IPS-18a (cell line): ENCODE data around the gene SEC61A1.

ENCODE experiments used
- H3K27ac ChIP-seq: one replicate; pipeline ENCODE4 v1.5.1; 2013; ENCODE audit warnings: low read length
- H3K27me3 ChIP-seq: one replicate; pipeline ENCODE4 v1.6.1; 2013; ENCODE audit warnings: mild to moderate bottlenecking, low read length; ENCODE audit not compliant: control insufficient read depth, insufficient read depth
- H3K36me3 ChIP-seq: one replicate; pipeline ENCODE4 v1.6.1; 2013; ENCODE audit warnings: low read depth, low read length; ENCODE audit not compliant: control insufficient read depth
- H3K4me1 ChIP-seq: one replicate; pipeline ENCODE4 v1.6.1; 2013; ENCODE audit warnings: low read depth, low read length; ENCODE audit not compliant: control insufficient read depth
- H3K4me3 ChIP-seq: one replicate; pipeline ENCODE4 v1.5.1; 2013; ENCODE audit warnings: low read length
- H3K9ac ChIP-seq: one replicate; pipeline ENCODE4 v1.6.1; 2013; ENCODE audit warnings: mild to moderate bottlenecking, low read length, moderate library complexity
- H3K9me3 ChIP-seq: one replicate; pipeline ENCODE4 v1.6.1; 2013; ENCODE audit warnings: low read depth, low read length; ENCODE audit not compliant: control insufficient read depth

SEC61A1 gene

DNA sequence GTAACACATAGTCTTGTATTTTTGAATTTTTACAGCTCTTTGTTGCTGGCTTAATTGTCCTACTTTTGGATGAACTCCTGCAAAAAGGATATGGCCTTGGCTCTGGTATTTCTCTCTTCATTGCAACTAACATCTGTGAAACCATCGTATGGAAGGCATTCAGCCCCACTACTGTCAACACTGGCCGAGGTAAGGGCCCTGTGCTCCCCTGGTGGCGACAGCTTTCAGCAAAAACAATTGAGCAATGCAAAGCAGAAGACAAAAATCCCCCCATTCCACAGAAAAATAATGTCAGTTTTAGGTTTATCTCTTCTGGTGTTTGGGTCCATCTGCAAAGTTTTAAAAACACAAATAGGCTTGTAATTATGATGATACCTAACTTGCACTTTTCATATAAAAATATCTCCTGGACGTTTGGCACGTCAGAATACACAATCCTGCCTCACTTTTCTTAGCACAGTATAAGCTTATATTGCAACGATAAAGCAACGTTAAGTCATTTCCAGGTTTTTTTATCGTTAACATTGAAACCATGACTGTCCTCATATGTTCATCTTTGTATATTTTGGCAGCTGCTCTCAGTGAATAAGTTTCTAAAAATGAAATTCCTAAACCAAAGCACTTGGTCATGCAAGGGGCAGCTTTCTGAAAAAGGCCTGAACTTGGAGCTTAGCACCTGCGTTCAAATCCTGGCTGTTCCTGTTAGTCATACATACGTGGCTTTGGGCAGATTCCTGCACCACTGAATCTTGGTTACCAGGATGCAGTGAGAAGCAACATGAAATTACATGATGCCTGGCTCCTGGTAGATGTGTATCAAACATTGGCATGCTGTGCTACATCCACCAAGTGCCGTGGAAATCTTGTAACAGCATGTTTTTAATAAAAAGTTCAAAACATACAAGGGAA is 8.5 kb downstream of the SEC61A1 start:
- peaks cover 84% of the 10 kb centered on the region for H3K36me3 ChIP-seq
- H3K9ac ChIP-seq = no peak overlapping the region
- no peaks in the 10 kb centered on the region for H3K9me3 ChIP-seq
- no peaks in the 10 kb centered on the region for H3K27me3 ChIP-seq
- no peaks in the 10 kb centered on the region for H3K4me1 ChIP-seq
- H3K27ac ChIP-seq = no peak overlapping the region
- no peak overlapping the region for H3K4me3 ChIP-seq

DNA sequence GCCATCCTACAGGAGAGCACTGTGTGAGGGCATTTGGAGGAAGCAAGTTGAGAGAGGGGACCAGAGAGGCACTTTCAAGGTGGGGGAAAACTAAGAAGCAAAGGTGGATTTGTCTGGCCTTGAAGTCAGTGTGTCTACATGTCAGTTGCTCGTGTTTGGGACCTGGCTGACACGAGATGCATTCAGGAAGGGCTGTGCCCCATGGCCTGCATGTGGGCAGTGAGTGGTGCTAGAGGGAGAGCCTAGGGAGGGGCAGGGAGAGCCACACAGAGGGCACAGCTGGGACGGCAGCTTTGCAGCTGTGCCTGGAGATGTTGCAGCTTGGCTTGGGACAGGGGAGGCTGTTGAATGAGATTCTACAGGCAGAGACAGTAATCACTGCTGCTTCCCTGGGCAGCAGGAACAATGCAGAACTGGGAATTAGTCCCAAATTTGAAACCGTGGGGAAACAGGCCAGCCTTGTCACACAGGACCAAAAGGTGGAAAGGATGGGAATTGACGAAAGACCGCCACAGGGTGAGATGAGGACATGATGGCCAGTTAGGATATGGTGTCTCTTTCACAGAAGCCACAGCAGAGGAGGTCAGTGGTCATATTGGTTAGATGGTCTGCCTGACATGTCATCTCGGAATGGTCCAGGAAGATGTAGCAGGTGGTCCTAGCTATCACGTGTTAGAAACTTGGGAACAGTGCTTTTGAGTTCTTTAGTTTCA is 10.0 kb downstream of the SEC61A1 start:
- Histone ChIP-seq H3K9me3 (no peaks in the 10 kb centered on the region), H3K27ac (no peak overlapping the region), H3K9ac (no peak overlapping the region), H3K36me3 (peaks cover 85% of the 10 kb centered on the region), H3K27me3 (no peaks in the 10 kb centered on the region), H3K4me3 (no peak overlapping the region), H3K4me1 (no peaks in the 10 kb centered on the region)

DNA sequence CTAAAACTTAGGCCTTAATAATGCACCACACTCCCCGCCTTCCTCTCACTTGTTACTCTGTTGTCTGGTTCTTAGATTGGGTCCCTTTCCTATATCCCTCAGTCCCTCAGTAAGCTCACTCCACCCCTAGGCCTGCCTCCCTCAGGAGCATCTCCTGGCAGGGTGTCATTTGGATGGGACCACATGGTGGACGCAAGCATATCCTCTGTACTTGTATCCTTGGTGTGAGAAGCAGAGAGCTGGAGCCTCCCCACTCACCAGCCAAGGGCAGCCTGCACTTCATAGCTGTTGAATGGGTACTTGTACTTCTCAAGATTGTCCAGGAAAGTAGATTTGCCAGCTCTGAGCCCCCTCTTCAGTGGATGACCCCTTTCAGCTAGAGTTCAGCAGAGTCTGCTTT is 11.6 kb downstream of the SEC61A1 start:
- Histone ChIP-seq H3K9me3 (no peaks in the 10 kb centered on the region), H3K4me3 (no peak overlapping the region), H3K9ac (no peak overlapping the region), H3K27ac (no peak overlapping the region), H3K27me3 (no peaks in the 10 kb centered on the region), H3K4me1 (no peaks in the 10 kb centered on the region), H3K36me3 (peaks cover 90% of the 10 kb centered on the region)

DNA sequence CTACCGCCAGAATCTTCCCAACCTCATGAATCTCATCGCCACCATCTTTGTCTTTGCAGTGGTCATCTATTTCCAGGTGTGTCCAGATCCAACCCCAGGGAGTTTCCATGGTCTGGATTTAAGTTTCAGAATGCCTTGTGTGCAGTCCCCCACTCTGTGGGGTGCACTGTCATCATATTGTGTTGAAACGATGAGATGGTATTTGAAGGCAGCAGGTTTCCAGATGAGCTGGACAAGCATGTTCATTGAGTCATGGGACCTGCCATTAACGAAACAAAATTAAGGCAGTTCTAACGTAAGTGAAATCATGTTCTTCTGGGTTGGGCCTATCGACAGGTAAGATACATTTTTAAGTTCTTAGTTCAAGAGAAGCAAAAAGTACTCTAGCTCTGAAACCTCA is 12.7 kb downstream of the SEC61A1 start:
- Histone ChIP-seq H3K9me3 (no peaks in the 10 kb centered on the region), H3K27ac (no peak overlapping the region), H3K9ac (no peak overlapping the region), H3K27me3 (no peaks in the 10 kb centered on the region), H3K4me1 (no peaks in the 10 kb centered on the region), H3K36me3 (peaks cover 91% of the 10 kb centered on the region), H3K4me3 (no peak overlapping the region)

DNA sequence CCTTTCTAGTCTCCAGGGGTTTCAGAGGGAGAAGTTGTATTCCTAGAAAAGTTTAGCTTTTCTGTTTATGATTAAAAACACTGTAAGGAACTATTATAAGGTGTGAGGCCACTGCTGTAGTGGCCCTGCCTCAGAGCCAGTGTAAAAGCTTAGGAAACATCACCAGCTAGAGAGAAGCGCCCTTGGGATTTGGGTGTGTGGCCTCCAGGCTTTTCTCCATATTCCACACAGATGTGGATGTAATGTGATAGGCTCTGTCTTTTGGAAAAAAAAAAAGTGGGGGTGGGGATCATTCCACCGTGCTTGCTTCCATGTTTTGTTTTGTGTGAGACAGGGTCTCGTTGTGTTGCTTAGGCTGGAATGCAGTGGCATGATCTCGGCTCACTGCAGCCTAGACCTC is 13.9 kb downstream of the SEC61A1 start:
- Histone ChIP-seq H3K4me1 (no peaks in the 10 kb centered on the region), H3K9ac (no peak overlapping the region), H3K27ac (no peak overlapping the region), H3K9me3 (no peaks in the 10 kb centered on the region), H3K36me3 (peaks cover 91% of the 10 kb centered on the region), H3K27me3 (no peaks in the 10 kb centered on the region), H3K4me3 (no peak overlapping the region)

DNA sequence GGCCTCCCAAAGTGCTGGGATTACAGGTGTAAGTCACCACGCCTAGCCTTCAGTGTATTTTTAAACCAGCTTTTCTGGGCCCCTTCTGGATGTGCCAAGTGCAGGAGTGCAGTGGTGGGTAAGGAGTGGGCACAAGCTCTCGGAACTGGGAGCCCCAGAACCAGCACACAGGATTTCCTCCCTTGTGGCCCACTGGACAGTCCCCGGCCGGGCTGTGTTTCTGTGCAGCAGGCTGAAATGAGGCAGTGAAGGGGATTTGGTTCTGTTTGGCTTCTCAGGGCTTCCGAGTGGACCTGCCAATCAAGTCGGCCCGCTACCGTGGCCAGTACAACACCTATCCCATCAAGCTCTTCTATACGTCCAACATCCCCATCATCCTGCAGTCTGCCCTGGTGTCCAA is 14.4 kb downstream of the SEC61A1 start:
- no peak overlapping the region for H3K9ac ChIP-seq
- no peak overlapping the region for H3K4me3 ChIP-seq
- no peaks in the 10 kb centered on the region for H3K4me1 ChIP-seq
- no peaks in the 10 kb centered on the region for H3K9me3 ChIP-seq
- no peaks in the 10 kb centered on the region for H3K27me3 ChIP-seq
- H3K36me3 ChIP-seq = peaks cover 88% of the 10 kb centered on the region
- no peak overlapping the region for H3K27ac ChIP-seq

DNA sequence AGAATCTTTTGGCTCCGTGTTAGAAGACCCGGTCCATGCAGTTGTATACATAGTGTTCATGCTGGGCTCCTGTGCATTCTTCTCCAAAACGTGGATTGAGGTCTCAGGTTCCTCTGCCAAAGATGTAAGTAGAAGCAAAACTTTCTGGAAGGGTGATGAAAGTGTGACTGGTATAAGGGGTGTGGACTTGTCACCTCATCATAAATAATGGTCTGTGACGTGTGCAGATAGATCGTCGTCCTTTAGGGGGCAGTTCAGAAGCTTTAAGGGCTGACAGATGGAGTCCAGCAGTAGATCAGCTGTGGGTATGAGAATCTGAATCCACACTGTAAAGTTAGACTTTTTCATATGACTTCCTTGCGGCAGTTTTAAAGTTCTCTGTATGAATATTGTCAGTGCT is 15.3 kb downstream of the SEC61A1 start:
- H3K9me3 ChIP-seq = no peaks in the 10 kb centered on the region
- H3K27ac ChIP-seq = no peak overlapping the region
- no peak overlapping the region for H3K9ac ChIP-seq
- H3K27me3 ChIP-seq = no peaks in the 10 kb centered on the region
- H3K4me3 ChIP-seq = no peak overlapping the region
- peaks cover 84% of the 10 kb centered on the region for H3K36me3 ChIP-seq
- H3K4me1 ChIP-seq = no peaks in the 10 kb centered on the region

DNA sequence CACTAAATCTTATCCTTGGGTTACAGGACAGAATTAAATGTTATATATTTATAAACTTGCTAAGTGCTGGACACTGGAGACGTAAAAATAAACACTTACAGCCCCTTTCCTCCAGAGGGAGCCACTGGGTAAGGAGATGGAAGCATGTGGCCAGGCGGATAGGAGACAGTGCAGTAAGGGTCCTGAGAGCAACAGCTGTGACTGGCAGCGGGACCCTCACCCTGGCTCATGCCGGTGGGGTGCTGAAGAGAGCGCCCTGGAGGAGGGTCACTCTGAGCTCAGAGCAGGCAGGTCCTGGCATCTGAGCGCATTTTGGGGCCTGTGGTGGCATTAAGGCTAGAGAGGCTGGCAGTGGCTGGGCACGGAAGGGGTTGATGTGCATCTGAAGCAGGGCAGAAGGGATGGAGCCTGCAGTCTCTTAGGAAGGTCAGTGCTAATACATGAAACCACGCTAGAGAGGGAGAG is 16.0 kb downstream of the SEC61A1 start:
- Histone ChIP-seq H3K9me3 (no peaks in the 10 kb centered on the region), H3K27ac (no peak overlapping the region), H3K4me1 (no peaks in the 10 kb centered on the region), H3K4me3 (no peak overlapping the region), H3K27me3 (no peaks in the 10 kb centered on the region), H3K36me3 (peaks cover 82% of the 10 kb centered on the region), H3K9ac (no peak overlapping the region)

DNA sequence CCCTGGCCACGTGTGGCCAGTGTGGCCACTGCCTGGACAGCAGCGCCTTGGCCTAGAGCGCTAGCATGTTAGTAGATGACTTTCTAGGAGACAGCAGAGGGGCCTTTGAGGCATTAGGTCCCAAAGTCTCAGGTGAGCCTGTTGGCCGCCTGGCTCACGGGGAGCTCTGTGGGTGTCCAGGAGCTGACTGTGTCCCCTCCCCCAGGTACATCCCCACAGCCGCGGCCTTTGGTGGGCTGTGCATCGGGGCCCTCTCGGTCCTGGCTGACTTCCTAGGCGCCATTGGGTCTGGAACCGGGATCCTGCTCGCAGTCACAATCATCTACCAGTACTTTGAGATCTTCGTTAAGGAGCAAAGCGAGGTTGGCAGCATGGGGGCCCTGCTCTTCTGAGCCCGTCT is 17.0 kb downstream of the SEC61A1 start:
- H3K4me1 ChIP-seq = no peaks in the 10 kb centered on the region
- H3K9me3 ChIP-seq = no peaks in the 10 kb centered on the region
- no peak overlapping the region for H3K4me3 ChIP-seq
- H3K27ac ChIP-seq = no peak overlapping the region
- peaks cover 79% of the 10 kb centered on the region for H3K36me3 ChIP-seq
- no peak overlapping the region for H3K9ac ChIP-seq
- H3K27me3 ChIP-seq = no peaks in the 10 kb centered on the region

DNA sequence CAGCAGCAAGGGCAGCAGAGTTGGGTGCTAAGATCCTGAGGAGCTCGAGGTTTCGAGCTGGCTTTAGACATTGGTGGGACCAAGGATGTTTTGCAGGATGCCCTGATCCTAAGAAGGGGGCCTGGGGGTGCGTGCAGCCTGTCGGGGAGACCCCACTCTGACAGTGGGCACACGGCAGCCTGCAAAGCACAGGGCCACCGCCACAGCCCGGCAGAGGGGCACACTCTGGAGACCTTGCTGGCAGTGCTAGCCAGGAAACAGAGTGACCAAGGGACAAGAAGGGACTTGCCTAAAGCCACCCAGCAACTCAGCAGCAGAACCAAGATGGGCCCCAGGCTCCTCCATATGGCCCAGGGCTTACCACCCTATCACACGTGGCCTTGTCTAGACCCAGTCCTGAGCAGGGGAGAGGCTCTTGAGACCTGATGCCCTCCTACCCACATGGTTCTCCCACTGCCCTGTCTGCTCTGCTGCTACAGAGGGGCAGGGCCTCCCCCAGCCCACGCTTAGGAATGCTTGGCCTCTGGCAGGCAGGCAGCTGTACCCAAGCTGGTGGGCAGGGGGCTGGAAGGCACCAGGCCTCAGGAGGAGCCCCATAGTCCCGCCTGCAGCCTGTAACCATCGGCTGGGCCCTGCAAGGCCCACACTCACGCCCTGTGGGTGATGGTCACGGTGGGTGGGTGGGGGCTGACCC is 18.8 kb downstream of the SEC61A1 start:
- H3K36me3 ChIP-seq = peaks cover 67% of the 10 kb centered on the region
- no peak overlapping the region for H3K27ac ChIP-seq
- peaks cover 6% of the 10 kb centered on the region for H3K4me1 ChIP-seq
- H3K9me3 ChIP-seq = no peaks in the 10 kb centered on the region
- H3K4me3 ChIP-seq = no peak overlapping the region
- peaks cover 5% of the 10 kb centered on the region for H3K27me3 ChIP-seq
- H3K9ac ChIP-seq = no peak overlapping the region

DNA sequence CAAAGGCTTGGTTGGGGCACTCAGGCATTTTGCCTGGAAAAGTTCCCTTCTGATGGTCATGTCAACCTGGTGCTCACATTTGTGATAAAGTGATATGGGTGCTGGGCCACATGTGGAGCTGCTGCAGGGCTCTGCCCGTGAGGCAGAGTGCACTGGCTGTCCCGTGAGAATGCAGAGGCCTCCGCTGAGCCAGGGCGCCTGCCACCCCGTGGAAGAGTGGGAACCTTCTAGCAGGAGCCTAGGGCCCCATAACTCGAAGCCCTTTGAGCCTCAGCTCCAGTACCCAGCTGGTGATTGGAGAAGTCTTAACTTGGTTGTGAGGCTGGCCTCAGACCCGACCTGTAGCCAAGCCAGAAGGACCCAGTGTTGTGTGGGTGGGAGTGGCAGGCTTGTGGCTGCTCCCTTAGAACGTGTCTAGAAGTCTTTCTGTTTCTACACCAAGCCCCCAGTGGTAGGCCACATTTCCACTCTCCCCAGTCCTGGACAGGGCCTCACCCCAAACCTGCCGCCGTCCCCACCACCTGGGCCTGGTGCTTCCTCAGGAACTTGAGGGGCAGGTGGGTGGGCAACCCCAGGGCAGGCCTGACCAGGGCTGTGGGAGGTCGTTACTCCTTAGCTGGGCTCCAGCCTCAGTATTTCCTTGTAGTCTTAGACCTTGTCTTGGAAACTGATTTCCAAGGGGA is 19.7 kb downstream of the SEC61A1 start:
- peaks cover 13% of the 10 kb centered on the region for H3K27me3 ChIP-seq
- peaks cover 6% of the 10 kb centered on the region for H3K4me1 ChIP-seq
- no peak overlapping the region for H3K9ac ChIP-seq
- no peak overlapping the region for H3K4me3 ChIP-seq
- no peak overlapping the region for H3K27ac ChIP-seq
- no peaks in the 10 kb centered on the region for H3K9me3 ChIP-seq
- peaks cover 58% of the 10 kb centered on the region for H3K36me3 ChIP-seq
